ENCODE measurements around the gene ATP13A5.

DNA sequence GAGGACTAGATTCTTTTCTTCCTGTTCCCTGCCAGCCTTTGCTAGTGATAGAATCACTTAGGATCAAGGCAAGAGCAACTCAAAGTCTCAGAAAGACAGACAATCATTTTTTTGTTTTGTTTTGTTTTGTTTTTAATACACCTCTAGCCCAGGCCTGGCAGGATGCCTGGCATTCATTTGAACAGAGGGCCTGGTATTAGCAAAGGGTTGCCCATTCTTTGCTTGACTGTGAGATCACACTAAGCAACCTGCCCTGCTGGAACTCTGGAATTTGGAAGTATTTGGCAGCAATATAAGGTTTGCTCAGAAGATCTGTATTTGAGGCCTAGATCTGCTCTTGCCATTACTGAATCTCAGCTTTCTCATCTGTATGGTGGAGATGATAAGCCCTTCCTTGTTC lies 21.8 kb upstream of the ATP13A5 start:
- TF ChIP-seq, protein P1, sequence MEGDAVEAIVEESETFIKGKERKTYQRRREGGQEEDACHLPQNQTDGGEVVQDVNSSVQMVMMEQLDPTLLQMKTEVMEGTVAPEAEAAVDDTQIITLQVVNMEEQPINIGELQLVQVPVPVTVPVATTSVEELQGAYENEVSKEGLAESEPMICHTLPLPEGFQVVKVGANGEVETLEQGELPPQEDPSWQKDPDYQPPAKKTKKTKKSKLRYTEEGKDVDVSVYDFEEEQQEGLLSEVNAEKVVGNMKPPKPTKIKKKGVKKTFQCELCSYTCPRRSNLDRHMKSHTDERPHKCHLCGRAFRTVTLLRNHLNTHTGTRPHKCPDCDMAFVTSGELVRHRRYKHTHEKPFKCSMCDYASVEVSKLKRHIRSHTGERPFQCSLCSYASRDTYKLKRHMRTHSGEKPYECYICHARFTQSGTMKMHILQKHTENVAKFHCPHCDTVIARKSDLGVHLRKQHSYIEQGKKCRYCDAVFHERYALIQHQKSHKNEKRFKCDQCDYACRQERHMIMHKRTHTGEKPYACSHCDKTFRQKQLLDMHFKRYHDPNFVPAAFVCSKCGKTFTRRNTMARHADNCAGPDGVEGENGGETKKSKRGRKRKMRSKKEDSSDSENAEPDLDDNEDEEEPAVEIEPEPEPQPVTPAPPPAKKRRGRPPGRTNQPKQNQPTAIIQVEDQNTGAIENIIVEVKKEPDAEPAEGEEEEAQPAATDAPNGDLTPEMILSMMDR (IDR thresholded peaks at IDR 0.05): no peak
- TF ChIP-seq POLR2A (IDR thresholded peaks at IDR 0.05): no peak
